Loucy (cell line): ENCODE measurements around the gene XRCC4.

Source experiments
- CTCF ChIP-seq: fragments of 200-600 bp; sonication (generic); conservative IDR thresholded peaks from 2 replicates; pipeline ENCODE4 v1.5.1; 2014; ENCODE audit warnings: mild to moderate bottlenecking, antibody characterized with exemption, low read length
- EZH2phosphoT487 ChIP-seq: fragments of 200-600 bp; IDR thresholded peaks from 2 replicates; pipeline ENCODE4 v1.6.1; 2018; ENCODE audit warnings: antibody characterized with exemption, mild to moderate bottlenecking, moderate library complexity, borderline replicate concordance

DNA sequence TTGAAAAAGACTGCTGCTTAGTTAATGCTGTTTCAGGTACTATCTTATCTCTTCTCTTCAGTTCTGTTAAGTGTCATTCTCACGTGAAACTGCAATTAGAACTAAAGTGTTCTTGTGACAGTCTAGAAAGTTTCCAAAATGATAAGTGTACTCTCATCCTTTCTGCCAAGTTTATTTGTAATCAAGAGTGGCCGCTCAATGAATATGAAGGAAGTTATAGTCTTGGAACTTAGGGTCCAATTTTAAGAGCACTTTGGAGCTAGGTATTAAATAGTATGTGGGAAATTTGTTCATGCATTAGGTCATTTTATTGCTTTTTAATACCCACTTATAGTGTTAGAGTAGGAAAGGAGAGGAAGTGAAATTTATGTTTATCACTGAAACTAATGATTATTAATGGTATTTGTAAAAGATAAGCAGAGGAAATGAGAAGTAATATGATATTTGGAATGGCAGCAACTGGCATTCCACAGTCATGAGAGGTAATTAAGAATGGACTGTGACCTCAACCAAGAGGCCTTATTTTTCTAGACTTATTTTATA is 20.4 kb downstream of the XRCC4 start:
- no peak for TF ChIP-seq CTCF
- no peak for TF ChIP-seq EZH2phosphoT487
